Stimulated activated CD4-positive, alpha-beta T cell treated with anti-CD3 and anti-CD28 coated beads, Interleukin-15, amount 100 ng/mL, for 48 hours (primary cell): ENCODE data around the gene CATSPERE.
"Not testable (repeated sequence)": the region's sequence is repeated elsewhere in the genome, so short reads cannot be mapped to it uniquely, and the experiment has no call there.

Experiments used
- DNase-seq, 2 donors: peaks; one replicate each; pipeline ENCODE4 v3.0.0-alpha.2; 2020; ENCODE audit warnings: low read depth in 2 of 2

CATSPERE gene

GRCh38 chr1:244448279-244449036 is 12.6 kb upstream of the CATSPERE start:
- DNase-seq = no peak

- DNase-seq = no peak
Observed at GRCh38 chr1:244449936-244450508, 11.1 kb upstream of the CATSPERE start.

- peak; percentile 25 to 40 for DNase-seq
Observed at GRCh38 chr1:244450597-244451538, 10.2 kb upstream of the CATSPERE start.

- no peak for DNase-seq
Observed at GRCh38 chr1:244451539-244451950, 9.5 kb upstream of the CATSPERE start, which contains the start of gene ADSS2. Gene ADSS2 (minus strand): TSS chr1:244451909. CDS start chr1:244451817, 92 bp downstream.

- peak; percentile 97 to 98 for DNase-seq
Observed at GRCh38 chr1:244451951-244452795, 8.9 kb upstream of the CATSPERE start.

GRCh38 chr1:244454412-244454811 is 6.7 kb upstream of the CATSPERE start:
- DNase-seq = no peak

- DNase-seq = no peak
Observed at GRCh38 chr1:244456586-244456985, 4.5 kb upstream of the CATSPERE start.

GRCh38 chr1:244458781-244459180 is 2.3 kb upstream of the CATSPERE start:
- no peak for DNase-seq

GRCh38 chr1:244460197-244460596 is 876 bp upstream of the CATSPERE start:
- DNase-seq = no peak

- no peak for DNase-seq
Observed at GRCh38 chr1:244466724-244467123, 5.7 kb downstream of the CATSPERE start.

- no peak for DNase-seq
Observed at GRCh38 chr1:244473059-244473605, 12.1 kb downstream of the CATSPERE start.

GRCh38 chr1:244484971-244485370 is 23.9 kb downstream of the CATSPERE start:
- not testable (repeated sequence) for DNase-seq

GRCh38 chr1:244494653-244495052 is 33.6 kb downstream of the CATSPERE start:
- no peak for DNase-seq

GRCh38 chr1:244496186-244496585 is 35.1 kb downstream of the CATSPERE start:
- DNase-seq = no peak

- DNase-seq = no peak
Observed at GRCh38 chr1:244497805-244498204, 36.7 kb downstream of the CATSPERE start.

GRCh38 chr1:244499484-244499883 is 38.4 kb downstream of the CATSPERE start:
- not testable (repeated sequence) for DNase-seq

- DNase-seq = not testable (repeated sequence)
Observed at GRCh38 chr1:244500515-244500914, 39.4 kb downstream of the CATSPERE start.

- no peak for DNase-seq
Observed at GRCh38 chr1:244502630-244503029, 41.6 kb downstream of the CATSPERE start.

GRCh38 chr1:244513493-244513892 is 52.4 kb downstream of the CATSPERE start:
- DNase-seq = no peak

GRCh38 chr1:244515680-244516079 is 54.6 kb downstream of the CATSPERE start:
- DNase-seq = no peak

GRCh38 chr1:244536316-244536715 is 75.2 kb downstream of the CATSPERE start:
- DNase-seq = no peak
